Measurements from ENCODE around the gene SCUBE2. TPM values are rescaled to one million over a fixed set of nuclear protein-coding genes. Genes with fewer than 3 reads are reported as not detected.
A peak's percentile ranks its signal among the peaks of the same experiment; 100 is the strongest.

The SCUBE2 gene
- total RNA-seq, 1 experiment from 2014 or later: 0.18 TPM

GRCh38 chr11:9017773-9018172, 73.6 kb downstream of the SCUBE2 start:
- Histone ChIP-seq H3K9ac (ENCODE audit: low read length) (no peak overlapping the region), H3F3A (ENCODE audit: low read length, unreplicated experiment) (no peaks in the 10 kb centered on the region), H3K9me3 (ENCODE audit: low read length) (no peaks in the 10 kb centered on the region), H3K27me3 (ENCODE audit: low read length) (no peaks in the 10 kb centered on the region), H3K9me2 (replicated peaks; ENCODE audit: low read length) (no peaks in the 10 kb centered on the region), H3K4me2 (ENCODE audit: low read length) (no peak overlapping the region), H3K27ac (ENCODE audit: low read length) (no peak overlapping the region), H3K79me2 (ENCODE audit: low read length) (no peaks in the 10 kb centered on the region), H2AFZ (ENCODE audit: low read length) (no peak overlapping the region), H3K4me1 (ENCODE audit: insufficient read depth, low read length) (no peaks in the 10 kb centered on the region), H4K20me1 (ENCODE audit: low read length) (no peaks in the 10 kb centered on the region), H3K4me3 (ENCODE audit: low read length) (no peak overlapping the region), H3K36me3 (ENCODE audit: low read depth, low read length) (no peaks in the 10 kb centered on the region)
- TF ChIP-seq EZH2phosphoT487 (IDR thresholded peaks at IDR 0.05; ENCODE audit: borderline replicate concordance, low read length): no peak
- CTCF ChIA-PET: no interaction called here
- POLR2A ChIA-PET (ENCODE audit: unreplicated experiment): no interaction called here
- ATAC-seq (no peak), DNase-seq (no peak)
- BruUV-seq (replicated peaks): no TSS peak
- intact Hi-C loops (cut with micrococcal nuclease): no loop called here

- BruUV-seq (replicated peaks): no TSS peak
- ChIA-PET POLR2A (ENCODE audit: unreplicated experiment) (interaction anchor here (0.6 kb wide), 1 partner anchor 892 kb away, joined by 10 read pairs; no protein-coding TSS in a partner anchor), CTCF (no interaction called here)
- no peaks in the 10 kb centered on the region for H3K27me3 ChIP-seq (ENCODE audit: low read length)
- H3K4me3 ChIP-seq (ENCODE audit: low read length): no peak overlapping the region
- no peak overlapping the region for H3K27ac ChIP-seq (ENCODE audit: low read length)
- no peak overlapping the region for H3K9ac ChIP-seq (ENCODE audit: low read length)
- H2AFZ ChIP-seq (ENCODE audit: low read length): no peak overlapping the region
- H3K4me1 ChIP-seq (ENCODE audit: insufficient read depth, low read length): no peaks in the 10 kb centered on the region
- H3K79me2 ChIP-seq (ENCODE audit: low read length): no peaks in the 10 kb centered on the region
- ATAC-seq (no peak), DNase-seq (no peak)
- H3K36me3 ChIP-seq (ENCODE audit: low read depth, low read length): no peaks in the 10 kb centered on the region
- TF ChIP-seq EZH2 (IDR thresholded peaks at IDR 0.05; ENCODE audit: low read length, unreplicated experiment) (no peak), CTCF (conservative IDR thresholded peaks at IDR 0.05; ENCODE audit: low read depth, low read length) (no peak), EZH2phosphoT487 (IDR thresholded peaks at IDR 0.05; ENCODE audit: borderline replicate concordance, low read length) (no peak)
- H3K4me2 ChIP-seq (ENCODE audit: low read length): no peak overlapping the region
- no peaks in the 10 kb centered on the region for H3K9me3 ChIP-seq (ENCODE audit: low read length)
- H3F3A ChIP-seq (ENCODE audit: low read length, unreplicated experiment): no peaks in the 10 kb centered on the region
- no peaks in the 10 kb centered on the region for H3K9me2 ChIP-seq (replicated peaks; ENCODE audit: low read length)
- intact Hi-C loops (cut with micrococcal nuclease): no loop called here
- H4K20me1 ChIP-seq (ENCODE audit: low read length): no peaks in the 10 kb centered on the region
These were observed 74.3 kb downstream of the SCUBE2 start for GRCh38 chr11:9016916-9017642.

DNA sequence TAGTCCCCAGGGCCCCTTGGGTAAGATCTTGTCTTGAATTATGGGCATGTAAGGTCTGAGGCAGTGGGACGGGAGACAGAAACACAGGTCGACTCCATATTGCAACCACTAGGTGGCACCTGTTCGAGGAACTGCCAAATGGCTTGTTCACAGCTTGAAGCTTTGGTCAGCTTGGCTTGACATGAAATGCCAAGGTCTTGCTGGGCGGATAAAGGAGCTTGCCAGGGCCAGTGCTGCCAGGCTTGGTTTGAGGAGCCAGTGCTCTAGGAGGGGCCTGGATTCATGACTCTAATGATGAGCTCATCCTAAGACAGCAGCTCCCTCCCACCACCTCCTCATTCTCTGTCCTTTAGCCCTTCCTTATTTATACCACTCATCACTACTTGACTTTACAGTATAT, 75.7 kb downstream of the SCUBE2 start:
- peak; percentile 77 for DNase-seq
- Histone ChIP-seq H3K9me2 (replicated peaks; ENCODE audit: low read length) (no peaks in the 10 kb centered on the region), H3K36me3 (ENCODE audit: low read depth, low read length) (no peaks in the 10 kb centered on the region), H3K4me2 (ENCODE audit: low read length) (no peak overlapping the region), H3F3A (ENCODE audit: low read length, unreplicated experiment) (no peaks in the 10 kb centered on the region), H3K9ac (ENCODE audit: low read length) (no peak overlapping the region), H3K4me1 (ENCODE audit: insufficient read depth, low read length) (no peaks in the 10 kb centered on the region), H2AFZ (ENCODE audit: low read length) (no peak overlapping the region), H3K27me3 (ENCODE audit: low read length) (no peaks in the 10 kb centered on the region), H3K27ac (ENCODE audit: low read length) (no peak overlapping the region), H4K20me1 (ENCODE audit: low read length) (no peaks in the 10 kb centered on the region), H3K4me3 (ENCODE audit: low read length) (no peak overlapping the region), H3K79me2 (ENCODE audit: low read length) (no peaks in the 10 kb centered on the region), H3K9me3 (ENCODE audit: low read length) (no peaks in the 10 kb centered on the region)
- POLR2A ChIA-PET (ENCODE audit: unreplicated experiment): interaction anchor here (0.5 kb wide), 1 partner anchor 29 kb away, joined by 4 read pairs; no protein-coding TSS in a partner anchor
- BruUV-seq (replicated peaks): no TSS peak
- CTCF ChIA-PET: interaction anchor here (0.5 to 1.8 kb wide), 9 partner anchors 39 to 491 kb away, joined by 3 to 20 read pairs (median 3); no protein-coding TSS in a partner anchor
- TF ChIP-seq CTCF (conservative IDR thresholded peaks at IDR 0.05; ENCODE audit: low read depth, low read length): peak; percentile 76
- no peak for TF ChIP-seq EZH2phosphoT487 (IDR thresholded peaks at IDR 0.05; ENCODE audit: borderline replicate concordance, low read length)
- intact Hi-C loops (cut with micrococcal nuclease): loop anchor here (1.0 to 2.0 kb wide), 2 partner anchors 122 to 491 kb away; no protein-coding TSS in a partner anchor
- ATAC-seq: peak; percentile 93

Measured in PC-3 (cell line).